HCT116 (cell line): ENCODE measurements around the gene DKK1. TPM values are rescaled to one million over a fixed set of nuclear protein-coding genes. Genes with fewer than 3 reads are reported as not detected.
A peak's percentile ranks its signal among the peaks of the same experiment; 100 is the strongest.

Source experiments
- ATAC-seq: fragments of 200-7000 bp; cut with Tn5 transposase; 2 replicates; pipeline ENCODE4 v1.9.1; 2020; ENCODE audit warnings: mild to moderate bottlenecking, moderate library complexity
- BruUV-seq: library from RNA; stranded (reverse); fragments of 400-500 nt; replicated peaks from 2 replicates; lab custom pipeline; 2021; lab: Mats Ljungman, UMichigan
- CTCF ChIA-PET: fragments of 300-600 bp; sonication (Branson Sonifier 250); formaldehyde crosslinking; loops from one replicate; lab custom pipeline; 2021; ENCODE audit warnings: antibody characterized with exemption; lab: Charles Lee
- POLR2A ChIA-PET: fragments of 300-600, 350-600 bp; sonication (Branson Sonifier 250); formaldehyde crosslinking; loops from one replicate; lab custom pipeline; 2021; ENCODE audit warnings: antibody characterized with exemption; lab: Charles Lee
- RAD21 ChIA-PET, 2 experiments: fragments of 300-600 bp; sonication (Branson Sonifier 250); formaldehyde crosslinking; loops; one replicate each; lab custom pipeline; 2023; ENCODE audit warnings: low total read pairs in 2 of 2; ENCODE audit not compliant: uncharacterized antibody in 2 of 2, unreplicated experiment in 2 of 2, low non-redundant PET in 1 of 2; lab: Charles Lee
- DNase-seq: peaks from one replicate; pipeline ENCODE4 v3.0.0-alpha.2; 2010; ENCODE audit warnings: low read depth, low spot score
- H2AFZ ChIP-seq: fragments of 200-600 bp; shearing (Covaris generic), sonication (generic); 2 replicates; pipeline ENCODE4 v1.6.1; 2017; ENCODE audit warnings: low read depth, mixed run types, mixed read lengths, antibody characterized with exemption, low read length; ENCODE audit not compliant: poor library complexity, severe bottlenecking
- H3K27ac ChIP-seq: 2 replicates; pipeline ENCODE4 v1.5.1; 2012; ENCODE audit warnings: low read depth, low read length
- H3K27me3 ChIP-seq: fragments of 200-600 bp; sonication (generic); 2 replicates; pipeline ENCODE4 v1.6.1; 2016; ENCODE audit warnings: mixed run types, low read length, mixed read lengths; ENCODE audit not compliant: insufficient read depth
- H3K36me3 ChIP-seq, 2 experiments: fragments of 200-500 bp in 1 of 2; fragments of 200-600 bp in 1 of 2; sonication (Bioruptor generic) in 1 of 2; sonication (generic) in 1 of 2; 2 replicates each; pipeline versions ENCODE4 v1.5.1 to v1.6.1; 2014 to 2016; ENCODE audit warnings: low read length in 2 of 2, inconsistent platforms in 1 of 2, mixed read lengths in 1 of 2, mixed run types in 1 of 2; ENCODE audit not compliant: insufficient read depth in 2 of 2, control insufficient read depth in 1 of 2
- H3K4me1 ChIP-seq, 2 experiments: fragments of 200-600 bp in 1 of 2; sonication (generic) in 1 of 2; 2 replicates each; pipeline versions ENCODE4 v1.5.1 to v1.6.1; 2012 to 2017; ENCODE audit warnings: low read length in 2 of 2, inconsistent platforms in 1 of 2, mild to moderate bottlenecking in 1 of 2, mixed read lengths in 1 of 2, mixed run types in 1 of 2, moderate library complexity in 1 of 2; ENCODE audit not compliant: insufficient read depth in 2 of 2, control insufficient read depth in 1 of 2
- H3K4me2 ChIP-seq: fragments of 200-600 bp; sonication (generic); 2 replicates; pipeline ENCODE4 v1.6.1; 2017; ENCODE audit warnings: mixed run types, low read length, mixed read lengths
- H3K4me3 ChIP-seq, 2 experiments: fragments of 200-600 bp in 1 of 2; sonication (generic) in 1 of 2; replicated peaks in 1 of 2; 2 replicates each; pipeline ENCODE4 v1.5.1; 2011 to 2016; ENCODE audit warnings: low read length in 2 of 2, control low read depth in 1 of 2, low read depth in 1 of 2, mild to moderate bottlenecking in 1 of 2, mixed read lengths in 1 of 2, mixed run types in 1 of 2
- H3K79me2 ChIP-seq: fragments of 200-600 bp; sonication (generic); 2 replicates; pipeline ENCODE4 v1.6.1; 2017; ENCODE audit warnings: mild to moderate bottlenecking, mixed run types, low read length, moderate library complexity, mixed read lengths; ENCODE audit not compliant: insufficient read depth
- H3K9ac ChIP-seq: fragments of 200-600 bp; sonication (generic); 2 replicates; pipeline ENCODE4 v1.6.1; 2016; ENCODE audit warnings: low read length, mixed read lengths
- H3K9me2 ChIP-seq: fragments of 200-600 bp; sonication (generic), shearing (Covaris generic); 2 replicates; pipeline ENCODE4 v1.6.1; 2017; ENCODE audit warnings: mixed run types, mild to moderate bottlenecking, moderate library complexity; ENCODE audit not compliant: insufficient read depth
- H3K9me3 ChIP-seq, 2 experiments: fragments of 200-500 bp in 1 of 2; fragments of 200-600 bp in 1 of 2; sonication (Bioruptor generic) in 1 of 2; sonication (generic) in 1 of 2; 2 replicates each; pipeline ENCODE4 v1.6.1; 2014 to 2017; ENCODE audit warnings: low read length in 2 of 2, mixed read lengths in 2 of 2, inconsistent platforms in 1 of 2, low read depth in 1 of 2, mild to moderate bottlenecking in 1 of 2, mixed run types in 1 of 2, moderate library complexity in 1 of 2; ENCODE audit not compliant: control insufficient read depth in 1 of 2, insufficient read depth in 1 of 2
- H4K20me1 ChIP-seq: fragments of 200-600 bp; sonication (generic), shearing (Covaris generic); 2 replicates; pipeline ENCODE4 v1.6.1; 2017; ENCODE audit warnings: mixed run types, mild to moderate bottlenecking, moderate library complexity; ENCODE audit not compliant: insufficient read depth
- CBX3 ChIP-seq: IDR thresholded peaks from 2 replicates; pipeline ENCODE4 v1.6.1; 2012; ENCODE audit warnings: low read depth
- CEBPB ChIP-seq: IDR thresholded peaks from 2 replicates; pipeline ENCODE4 v1.6.1; 2012; ENCODE audit warnings: low read depth
- ELF1 ChIP-seq: IDR thresholded peaks from 2 replicates; pipeline ENCODE4 v1.6.1; 2012; ENCODE audit warnings: low read depth, borderline replicate concordance
- EZH2phosphoT487 ChIP-seq: fragments of 200-600 bp; IDR thresholded peaks from 2 replicates; pipeline ENCODE4 v1.6.1; 2018; ENCODE audit warnings: antibody characterized with exemption, borderline replicate concordance
- FOSL1 ChIP-seq: IDR thresholded peaks from 2 replicates; pipeline ENCODE4 v1.6.1; 2012; ENCODE audit warnings: low read depth
- JUND ChIP-seq: IDR thresholded peaks from 2 replicates; pipeline ENCODE4 v1.6.1; 2012
- MAX ChIP-seq: IDR thresholded peaks from 2 replicates; pipeline ENCODE4 v1.6.1; 2012
- POLR2AphosphoS5 ChIP-seq: IDR thresholded peaks from 2 replicates; pipeline ENCODE4 v1.6.1; 2011; ENCODE audit warnings: mild to moderate bottlenecking, low read depth, low read length, moderate library complexity
- RAD21 ChIP-seq: IDR thresholded peaks from 2 replicates; pipeline ENCODE4 v1.6.1; 2012; ENCODE audit warnings: low read depth, mild to moderate bottlenecking
- SIN3A ChIP-seq: IDR thresholded peaks from 2 replicates; pipeline ENCODE4 v1.6.1; 2012; ENCODE audit warnings: low read depth
- SP1 ChIP-seq: IDR thresholded peaks from 2 replicates; pipeline ENCODE4 v1.6.1; 2012; ENCODE audit warnings: low read depth
- SRF ChIP-seq: IDR thresholded peaks from 2 replicates; pipeline ENCODE4 v1.6.1; 2012; ENCODE audit warnings: low read depth
- YY1 ChIP-seq: IDR thresholded peaks from 2 replicates; pipeline ENCODE4 v1.6.1; 2011; ENCODE audit warnings: low read length, low read depth, moderate library complexity, mild to moderate bottlenecking; ENCODE audit not compliant: insufficient replicate concordance; ENCODE audit errors: extremely low read depth
- ZFX ChIP-seq: fragments of 450-650 bp; IDR thresholded peaks from 2 replicates; pipeline ENCODE4 v1.6.1; 2017
- intact Hi-C: fragments of 100-400 bp; cut with micrococcal nuclease; formaldehyde crosslinking; loops from 2 replicates; pipeline ENCODE4 v1.10.0; 2022
- total RNA-seq: library from RNA; stranded (reverse); gene quantifications from one replicate; pipeline ENCODE4 v1.2.1, GENCODE V29; 2021; ENCODE audit not compliant: unreplicated experiment
- TF ChIP-seq, protein P1 (sequence below): IDR thresholded peaks from 2 replicates; pipeline ENCODE4 v1.6.1; 2011; ENCODE audit warnings: mild to moderate bottlenecking, low read length, moderate library complexity; ENCODE audit not compliant: insufficient replicate concordance; ENCODE audit errors: extremely low read depth

Gene DKK1
- total RNA-seq, 1 experiment from 2014 or later = 315 TPM

DNA sequence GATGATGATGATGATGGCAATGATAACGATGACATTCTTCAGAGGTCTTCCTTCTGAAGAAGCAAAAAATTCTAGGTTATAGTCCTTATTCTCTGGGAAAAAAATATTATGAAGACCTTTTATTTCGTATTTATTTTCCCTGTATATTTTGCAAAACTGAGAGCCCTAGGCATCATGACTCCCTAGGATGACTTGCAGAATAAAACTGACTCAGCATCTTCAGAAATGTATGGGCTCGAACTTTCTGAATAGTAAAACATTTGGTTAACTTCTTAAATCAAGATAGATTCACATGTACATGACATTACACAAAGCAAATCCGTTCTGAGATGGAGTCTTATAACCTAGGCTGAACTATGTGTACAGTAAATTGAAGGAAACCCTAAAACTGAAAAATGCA, 29.4 kb downstream of the DKK1 start:
- RAD21 ChIA-PET = no interaction called here
- POLR2A ChIA-PET = no interaction called here
- CTCF ChIA-PET = no interaction called here
- Histone ChIP-seq H2AFZ (peak overlapping the region; percentile 57), H3K4me2 (0 out of 2 replicates have a peak overlapping the region, but pooled peaks have one; percentile 40), H3K9ac (no peak overlapping the region), H3K9me2 (no peaks in the 10 kb centered on the region), H3K9me3 (no peaks in the 10 kb centered on the region), H3K4me3 (no peak overlapping the region)
- no peak for ATAC-seq
- TF ChIP-seq, protein P1, sequence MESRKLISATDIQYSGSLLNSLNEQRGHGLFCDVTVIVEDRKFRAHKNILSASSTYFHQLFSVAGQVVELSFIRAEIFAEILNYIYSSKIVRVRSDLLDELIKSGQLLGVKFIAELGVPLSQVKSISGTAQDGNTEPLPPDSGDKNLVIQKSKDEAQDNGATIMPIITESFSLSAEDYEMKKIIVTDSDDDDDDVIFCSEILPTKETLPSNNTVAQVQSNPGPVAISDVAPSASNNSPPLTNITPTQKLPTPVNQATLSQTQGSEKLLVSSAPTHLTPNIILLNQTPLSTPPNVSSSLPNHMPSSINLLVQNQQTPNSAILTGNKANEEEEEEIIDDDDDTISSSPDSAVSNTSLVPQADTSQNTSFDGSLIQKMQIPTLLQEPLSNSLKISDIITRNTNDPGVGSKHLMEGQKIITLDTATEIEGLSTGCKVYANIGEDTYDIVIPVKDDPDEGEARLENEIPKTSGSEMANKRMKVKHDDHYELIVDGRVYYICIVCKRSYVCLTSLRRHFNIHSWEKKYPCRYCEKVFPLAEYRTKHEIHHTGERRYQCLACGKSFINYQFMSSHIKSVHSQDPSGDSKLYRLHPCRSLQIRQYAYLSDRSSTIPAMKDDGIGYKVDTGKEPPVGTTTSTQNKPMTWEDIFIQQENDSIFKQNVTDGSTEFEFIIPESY = no peak
- TF ChIP-seq YY1 (no peak), SP1 (no peak), EZH2phosphoT487 (no peak)
- TF ChIP-seq, all 23 proteins: peak for 0
- Histone ChIP-seq H3K27ac (no peak overlapping the region), H3K36me3 (no peaks in the 10 kb centered on the region), H3K79me2 (no peaks in the 10 kb centered on the region), H4K20me1 (no peaks in the 10 kb centered on the region), H3K4me1 (peaks cover 6 to 17% of the 10 kb centered on the region in 2 experiments; a peak in 3 of 4 replicates), H3K27me3 (no peaks in the 10 kb centered on the region)
- DNase-seq = no peak
- BruUV-seq = no TSS peak
- intact Hi-C loops = no loop called here

- Histone ChIP-seq H3K27me3 (no peaks in the 10 kb centered on the region), H3K36me3 (no peaks in the 10 kb centered on the region), H3K4me3 (no peak overlapping the region), H3K9me2 (no peaks in the 10 kb centered on the region), H2AFZ (no peak overlapping the region), H3K27ac (no peak overlapping the region), H4K20me1 (no peaks in the 10 kb centered on the region), H3K9ac (no peak overlapping the region), H3K4me2 (no peak overlapping the region), H3K79me2 (no peaks in the 10 kb centered on the region), H3K4me1 (peaks cover 6 to 17% of the 10 kb centered on the region in 2 experiments; a peak in 3 of 4 replicates), H3K9me3 (no peaks in the 10 kb centered on the region)
- ATAC-seq = no peak
- intact Hi-C loops = no loop called here
- POLR2A ChIA-PET = no interaction called here
- CTCF ChIA-PET = no interaction called here
- RAD21 ChIA-PET = no interaction called here
- no TSS peak for BruUV-seq
- DNase-seq = no peak
- TF ChIP-seq SP1 = no peak
- TF ChIP-seq, protein P1 = no peak
- no peak for TF ChIP-seq CBX3
- TF ChIP-seq FOSL1 = no peak
- TF ChIP-seq JUND = no peak
- TF ChIP-seq POLR2AphosphoS5 = no peak
- TF ChIP-seq SRF = no peak
- no peak for TF ChIP-seq RAD21
- no peak for TF ChIP-seq YY1
- no peak for TF ChIP-seq ELF1
- no peak for TF ChIP-seq CEBPB
- TF ChIP-seq SIN3A = no peak
- TF ChIP-seq MAX = no peak
- TF ChIP-seq ZFX = no peak
- TF ChIP-seq EZH2phosphoT487 = no peak
Measured at GRCh38 chr10:52346394-52347326, 32.6 kb downstream of the DKK1 start.
